Measurements from ENCODE around the gene IL4R. TPM values are rescaled to one million over a fixed set of nuclear protein-coding genes. Genes with fewer than 3 reads are reported as not detected.

Gene IL4R
- total RNA-seq, 6 experiments from 2014 or later: 20.0 to 27.0 (median 23.2) TPM

GRCh38 chr16:27378871-27379481 is 65.2 kb downstream of the IL4R start:
- peaks cover 2% of the 10 kb centered on the region for H3K36me3 Mint-ChIP-seq (ENCODE audit: low read depth)
- H3K27me3 Mint-ChIP-seq (ENCODE audit: insufficient read depth): peaks cover 5% of the 10 kb centered on the region
- H3K27ac Mint-ChIP-seq: peak overlapping the region; percentile 34; the same call in 1 of the 2 replicates
- H3K4me3 Mint-ChIP-seq: no peak overlapping the region; the same call in 1 of the 2 replicates
- peaks cover 4% of the 10 kb centered on the region for H3K9me3 Mint-ChIP-seq
- peaks cover 8% of the 10 kb centered on the region for H3K4me1 Mint-ChIP-seq (ENCODE audit: low read depth)
- TF ChIP-seq CTCF (IDR thresholded peaks at IDR 0.05): no peak
- no peak for DNase-seq

GRCh38 chr16:27379919-27380318 is 66.1 kb downstream of the IL4R start:
- Mint-ChIP-seq H3K27me3 (ENCODE audit: insufficient read depth) (peaks cover 5% of the 10 kb centered on the region), H3K27ac (no peak overlapping the region), H3K4me1 (ENCODE audit: low read depth) (peaks cover 8% of the 10 kb centered on the region), H3K36me3 (ENCODE audit: low read depth) (peaks cover 8% of the 10 kb centered on the region), H3K9me3 (peaks cover 13% of the 10 kb centered on the region), H3K4me3 (no peak overlapping the region)
- no peak for DNase-seq
- no peak for TF ChIP-seq CTCF (IDR thresholded peaks at IDR 0.05)

- no peak overlapping the region for H3K4me3 Mint-ChIP-seq
- TF ChIP-seq CTCF (IDR thresholded peaks at IDR 0.05): no peak
- peaks cover 5% of the 10 kb centered on the region for H3K27me3 Mint-ChIP-seq (ENCODE audit: insufficient read depth)
- H3K36me3 Mint-ChIP-seq (ENCODE audit: low read depth): peaks cover 8% of the 10 kb centered on the region
- peaks cover 9% of the 10 kb centered on the region for H3K4me1 Mint-ChIP-seq (ENCODE audit: low read depth)
- DNase-seq: no peak
- no peak overlapping the region for H3K27ac Mint-ChIP-seq
- peaks cover 14% of the 10 kb centered on the region for H3K9me3 Mint-ChIP-seq
Measured at GRCh38 chr16:27381236-27381635, 67.5 kb downstream of the IL4R start.

- no peak for TF ChIP-seq CTCF (IDR thresholded peaks at IDR 0.05)
- H3K27me3 Mint-ChIP-seq (ENCODE audit: insufficient read depth): peaks cover 5% of the 10 kb centered on the region
- peaks cover 13% of the 10 kb centered on the region for H3K36me3 Mint-ChIP-seq (ENCODE audit: low read depth)
- no peak for DNase-seq
- H3K4me3 Mint-ChIP-seq: no peak overlapping the region
- H3K9me3 Mint-ChIP-seq: peaks cover 20% of the 10 kb centered on the region
- no peak overlapping the region for H3K27ac Mint-ChIP-seq
- H3K4me1 Mint-ChIP-seq (ENCODE audit: low read depth): peaks cover 17% of the 10 kb centered on the region
Measured at GRCh38 chr16:27381974-27382855, 68.4 kb downstream of the IL4R start.

GRCh38 chr16:27383556-27384243 is 69.9 kb downstream of the IL4R start:
- H3K27ac Mint-ChIP-seq: no peak overlapping the region
- no peak for DNase-seq
- no peak overlapping the region for H3K4me3 Mint-ChIP-seq
- H3K27me3 Mint-ChIP-seq (ENCODE audit: insufficient read depth): peaks cover 3% of the 10 kb centered on the region; the same call in 1 of the 2 replicates
- peaks cover 13% of the 10 kb centered on the region for H3K36me3 Mint-ChIP-seq (ENCODE audit: low read depth)
- H3K4me1 Mint-ChIP-seq (ENCODE audit: low read depth): peaks cover 23% of the 10 kb centered on the region
- H3K9me3 Mint-ChIP-seq: peaks cover 20% of the 10 kb centered on the region
- TF ChIP-seq CTCF (IDR thresholded peaks at IDR 0.05): no peak

Data from HFFc6 (cell line).